T47D (cell line): ENCODE measurements around the gene KRTAP9-6.

Experiments used
- DNase-seq, 2 experiments: peaks; one replicate each; pipeline versions ENCODE4 v3.0.0 to v3.0.0-alpha.2; 2011 to 2012; ENCODE audit warnings: low read depth in 1 of 2, low spot score in 1 of 2
- JUND ChIP-seq: IDR thresholded peaks from 2 replicates; pipeline ENCODE4 v1.6.1; 2012; ENCODE audit warnings: low read depth
- in situ Hi-C: cut with HindIII; loops from 2 replicates; pipeline ENCODE4 v1.10.0; 2016; ENCODE audit warnings: low sequenced_read_pairs, low pct_unique_long_range_greater_than_20kb

KRTAP9-6 gene

GRCh38 chr17:41284546-41284945 is 19.4 kb downstream of the KRTAP9-6 start:
- in situ Hi-C loops: no loop called here
- DNase-seq: peak in 1 of 2 experiments; percentile 0
- TF ChIP-seq JUND: no peak

GRCh38 chr17:41287050-41287449 is 21.9 kb downstream of the KRTAP9-6 start:
- DNase-seq: no peak
- in situ Hi-C loops: no loop called here
- no peak for TF ChIP-seq JUND

DNA sequence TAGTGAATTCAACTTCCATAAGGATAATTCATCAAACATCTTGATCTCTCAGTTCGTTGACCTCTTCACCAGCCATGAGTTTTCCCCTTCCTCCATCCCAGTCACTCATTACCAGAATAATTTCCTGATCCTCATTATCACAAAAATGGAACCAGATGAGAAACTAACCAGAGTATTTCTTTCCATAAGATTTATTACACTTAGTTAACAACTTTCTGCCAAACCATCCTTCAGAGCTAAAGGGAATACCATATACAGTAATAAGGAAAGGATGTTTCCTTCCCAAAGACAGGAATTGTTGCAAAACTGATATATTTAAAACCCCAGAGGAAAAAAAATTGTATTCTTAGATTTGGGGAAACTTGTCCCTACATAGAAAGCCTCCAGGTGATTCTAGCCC is 28.8 kb downstream of the KRTAP9-6 start:
- DNase-seq: no peak
- in situ Hi-C loops: no loop called here
- no peak for TF ChIP-seq JUND

- TF ChIP-seq JUND: no peak
- in situ Hi-C loops: no loop called here
- no peak for DNase-seq
Observed at GRCh38 chr17:41296846-41297245, 31.7 kb downstream of the KRTAP9-6 start.

DNA sequence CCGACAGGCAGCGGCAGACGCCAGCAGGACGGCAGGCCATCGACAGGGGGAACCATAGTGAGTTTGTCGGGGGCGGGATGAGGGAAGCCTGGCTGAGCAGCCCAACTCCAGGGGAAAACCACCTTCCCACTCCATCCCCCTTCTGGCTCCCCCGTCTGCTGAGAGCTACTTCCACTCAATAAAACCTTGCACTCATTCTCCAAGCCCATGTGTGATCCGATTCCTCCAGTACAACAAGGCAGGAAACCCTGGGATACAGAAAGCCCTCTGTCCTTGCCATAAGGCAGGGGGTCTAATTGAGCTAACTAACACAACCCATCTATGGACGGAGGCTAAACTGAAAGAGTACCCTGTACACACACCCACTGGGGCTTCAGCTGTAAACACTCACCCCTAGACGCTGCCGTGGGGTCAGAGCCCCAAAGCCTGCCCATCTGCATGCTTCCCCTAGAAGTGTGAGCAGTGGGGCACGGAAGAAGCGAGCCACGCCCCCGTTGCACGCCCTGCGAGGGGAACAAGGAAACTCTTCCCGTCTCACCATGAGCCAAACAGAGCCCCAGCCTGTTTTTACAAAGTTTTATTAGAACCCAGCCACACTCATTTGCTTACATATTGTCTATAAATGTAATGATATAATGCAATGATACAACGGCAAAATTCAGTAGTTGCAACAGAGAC is 33.4 kb downstream of the KRTAP9-6 start:
- TF ChIP-seq JUND: no peak
- in situ Hi-C loops: no loop called here
- DNase-seq: no peak

- TF ChIP-seq JUND: no peak
- DNase-seq: no peak
- in situ Hi-C loops: no loop called here
Observed at GRCh38 chr17:41301204-41301790, 36.1 kb downstream of the KRTAP9-6 start.

DNA sequence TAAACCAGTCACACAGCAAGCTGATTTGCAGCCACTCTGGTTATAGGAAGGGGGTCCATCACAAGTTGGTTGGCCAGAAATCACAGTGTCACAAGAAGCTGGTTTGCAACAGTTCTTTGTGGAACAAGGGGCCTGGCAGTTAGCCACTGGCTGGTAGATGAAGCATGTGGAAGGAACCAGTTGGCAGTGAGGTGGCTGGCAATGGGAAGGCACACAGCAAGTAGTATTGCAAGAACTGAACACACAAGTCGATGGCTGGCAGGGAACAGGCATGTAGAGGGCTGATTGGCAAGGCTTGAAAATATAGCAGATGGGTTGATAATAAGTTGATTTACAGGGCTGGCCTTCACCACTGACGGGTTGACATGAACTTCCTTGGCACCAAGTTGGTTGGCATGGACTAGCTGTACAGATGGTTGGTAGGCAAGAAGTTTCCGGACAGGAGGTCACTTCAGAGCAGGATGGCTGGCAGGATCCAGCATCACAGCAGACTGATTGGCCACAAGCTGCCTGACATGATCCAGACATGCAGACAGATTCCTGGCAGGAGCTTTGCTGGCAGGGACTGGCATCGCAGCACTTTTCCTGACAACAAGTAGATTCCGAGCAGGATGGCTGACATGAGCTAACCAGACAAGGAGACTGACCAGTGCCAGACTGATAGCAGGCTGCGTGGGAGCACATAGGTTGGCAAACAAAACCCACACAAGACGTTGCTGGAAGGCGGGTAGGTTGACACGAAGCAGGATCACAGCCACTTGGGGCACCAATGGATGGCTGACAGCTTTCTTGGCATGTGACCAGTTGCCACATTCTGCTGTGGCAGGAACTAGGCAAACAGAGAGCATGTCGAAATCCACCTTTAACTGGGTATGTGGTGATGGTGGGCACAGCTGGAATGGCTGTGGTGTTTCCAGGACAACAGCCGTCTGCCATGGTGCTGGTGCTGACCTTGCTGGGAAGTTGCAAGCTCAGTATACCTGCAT is 37.0 kb downstream of the KRTAP9-6 start, which contains the start of gene KRTAP29-1:
Gene KRTAP29-1 (minus strand): TSS at position 936 of the 986 bp plus-strand sequence. CDS start 0 bp downstream, at position 936.
- TF ChIP-seq JUND: no peak
- in situ Hi-C loops: no loop called here
- peak in 1 of 2 experiments; percentile 33 for DNase-seq

DNA sequence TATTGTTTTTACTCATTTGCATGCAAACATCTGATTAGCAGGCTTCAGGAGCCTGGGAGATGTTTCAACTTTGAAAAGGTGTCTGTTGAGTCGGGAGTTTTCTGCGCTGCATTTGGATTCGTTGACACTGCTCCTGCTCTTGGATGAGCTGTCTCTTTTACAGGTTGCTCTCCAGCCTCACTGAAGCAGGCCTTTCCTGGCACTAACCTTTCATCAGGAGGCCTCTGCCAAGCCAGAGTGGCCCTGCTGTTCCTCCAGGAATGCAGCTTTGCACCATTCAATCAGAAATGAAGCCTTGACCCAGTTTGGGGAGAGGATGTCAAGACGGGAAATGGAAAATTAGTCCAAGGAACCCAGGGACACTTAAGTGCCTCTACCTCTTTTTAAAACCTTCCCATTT is 37.8 kb downstream of the KRTAP9-6 start:
- no peak for DNase-seq
- in situ Hi-C loops: no loop called here
- TF ChIP-seq JUND: no peak

- no peak for DNase-seq
- no peak for TF ChIP-seq JUND
- in situ Hi-C loops: no loop called here
Observed at GRCh38 chr17:41304091-41304490, 38.9 kb downstream of the KRTAP9-6 start.

- DNase-seq: no peak
- in situ Hi-C loops: no loop called here
- TF ChIP-seq JUND: no peak
Observed at GRCh38 chr17:41307647-41308046, 42.5 kb downstream of the KRTAP9-6 start.

DNA sequence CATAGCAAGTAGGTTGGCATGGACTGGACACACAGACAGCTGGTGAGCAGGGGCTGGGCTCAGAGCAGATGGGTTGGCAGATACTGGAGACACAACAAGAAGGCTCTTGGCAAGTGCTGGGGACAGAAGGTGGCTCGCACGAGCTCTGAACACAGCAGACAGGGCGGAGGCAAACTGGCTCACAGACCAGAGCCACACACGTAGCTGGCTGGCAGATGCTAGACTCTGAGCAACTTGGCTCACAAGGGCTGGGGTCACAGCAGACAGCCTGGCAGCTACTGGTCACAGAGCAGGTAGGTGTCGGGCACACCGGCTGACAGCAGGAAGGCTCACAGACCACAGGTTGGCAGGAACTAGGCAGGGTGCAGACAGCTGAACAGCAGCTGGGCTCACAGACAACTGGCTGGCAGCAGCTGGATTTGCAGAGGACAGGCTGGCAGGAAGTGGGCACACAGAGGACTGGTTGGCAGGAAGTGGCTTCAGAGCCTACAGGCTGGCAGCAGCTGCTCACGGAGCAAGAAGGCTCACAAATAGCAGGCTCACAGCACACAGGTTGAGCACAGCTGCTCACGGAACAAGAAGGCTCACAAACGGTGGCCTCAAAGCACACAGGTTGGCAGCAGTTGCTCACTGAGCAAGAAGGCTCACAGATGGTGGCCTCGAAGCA is 43.2 kb downstream of the KRTAP9-6 start:
- in situ Hi-C loops: no loop called here
- no peak for TF ChIP-seq JUND

GRCh38 chr17:41308918-41309359 is 43.8 kb downstream of the KRTAP9-6 start, which contains the start of gene KRTAP16-1:
TSS of gene KRTAP16-1 (minus strand) at chr17:41309309. CDS start at chr17:41309253, 56 bp downstream.
- in situ Hi-C loops: no loop called here
- DNase-seq: no peak
- TF ChIP-seq JUND: no peak

More for the DNA sequence above, 43.2 kb downstream of the KRTAP9-6 start:
- DNase-seq: no peak

- no peak for TF ChIP-seq JUND
- no peak for DNase-seq
- in situ Hi-C loops: no loop called here
Observed at GRCh38 chr17:41311111-41311510, 45.9 kb downstream of the KRTAP9-6 start.
